K562 (cell line): ENCODE results near the gene CDADC1. TPM values are rescaled to one million over a fixed set of nuclear protein-coding genes. Genes with fewer than 3 reads are reported as not detected.

Experiments
- DMBX1 ChIP-seq: fragments of 250-450 bp; sonication (Bioruptor Pico); IDR thresholded peaks from 2 replicates; pipeline ENCODE4 v1.8.0; 2022; ENCODE audit warnings: inconsistent platforms, mild to moderate bottlenecking, moderate library complexity, borderline replicate concordance
- JUND ChIP-seq, 2 experiments: IDR thresholded peaks; 2 replicates in 1 of 2; 3 replicates in 1 of 2; pipeline ENCODE4 v1.6.1; 2011; ENCODE audit warnings: borderline replicate concordance in 2 of 2, low read depth in 2 of 2, low read length in 2 of 2, improper control_type of control experiment in 1 of 2, missing biosample characterization in 1 of 2, missing genetic modification characterization in 1 of 2, missing genetic modification reagents in 1 of 2
- NFIC ChIP-seq: fragments of 450-650 bp; IDR thresholded peaks from 2 replicates; pipeline ENCODE4 v1.6.1; 2017; ENCODE audit warnings: mild to moderate bottlenecking, inconsistent platforms
- NR1H2 ChIP-seq: sonication (generic); formaldehyde crosslinking; IDR thresholded peaks from 2 replicates; pipeline ENCODE4 v1.4.0; 2020; ENCODE audit warnings: mild to moderate bottlenecking, missing genetic modification reagents
- PPARD ChIP-seq: fragments of 250-450 bp; sonication (Bioruptor Pico); IDR thresholded peaks from 2 replicates; pipeline ENCODE4 v1.8.0; 2022; ENCODE audit warnings: inconsistent platforms, mild to moderate bottlenecking, moderate library complexity
- ZNF239 ChIP-seq: fragments of 250-450 bp; sonication (Bioruptor Pico); IDR thresholded peaks from 2 replicates; pipeline ENCODE4 v1.4.0; 2020; ENCODE audit warnings: mild to moderate bottlenecking
- ZNF431 ChIP-seq: sonication (generic); formaldehyde crosslinking; IDR thresholded peaks from 2 replicates; pipeline ENCODE4 v1.8.0; 2022; ENCODE audit warnings: mild to moderate bottlenecking, missing genetic modification reagents
- ZNF584 ChIP-seq: fragments of 200-800 bp; sonication (Bioruptor generic); IDR thresholded peaks from 2 replicates; pipeline ENCODE4 v1.6.1; 2016; ENCODE audit warnings: low read depth, mild to moderate bottlenecking, missing genetic modification characterization, missing compliant biosample characterization
- polyA plus RNA-seq, 8 experiments: library from polyadenylated mRNA; depleted of rRNA in 4 of 8; stranded (reverse) in 5 of 8; unstranded in 3 of 8; fragments of >200 nt; fragmentation: Nextera tagmentation in 2 of 8; fragmentation: Illumina TruSeq in 1 of 8; extraction: Ambion mirVana in 2 of 8; extraction: Trizol in 1 of 8; gene quantifications; 2 replicates each; pipeline versions ENCODE4 v1.2.1 to v1.2.3, GENCODE V29; 2011 to 2014; ENCODE audit warnings: inconsistent platforms in 1 of 8, missing spikeins in 1 of 8
- total RNA-seq, 7 experiments: library from RNA; depleted of rRNA in 6 of 7; stranded (reverse); fragments of >200 nt in 6 of 7; fragmentation: Illumina TruSeq in 2 of 7; extraction: Trizol in 2 of 7; gene quantifications; 2 replicates each; pipeline versions ENCODE4 v1.2.1 to v1.2.3, GENCODE V29; 2011 to 2021; ENCODE audit warnings: low replicate concordance in 1 of 7
- TF ChIP-seq, protein P1 (sequence below): fragments of 450-650 bp; formaldehyde crosslinking; IDR thresholded peaks from 2 replicates; pipeline ENCODE4 v1.4.0; 2020; ENCODE audit warnings: mild to moderate bottlenecking, mixed read lengths
- TF ChIP-seq, protein P2 (sequence below), 2 experiments: fragments of 450-650 bp in 1 of 2; sonication (generic) in 1 of 2; formaldehyde crosslinking in 1 of 2; IDR thresholded peaks; 2 replicates each; pipeline versions ENCODE4 v1.7.1 to v1.9.0; 2016 to 2022; ENCODE audit warnings: inconsistent platforms in 1 of 2, mild to moderate bottlenecking in 1 of 2, missing genetic modification reagents in 1 of 2

CDADC1 gene
- total and polyA plus RNA-seq, 9 of the 15 experiments (the other 6 are each of a cell fraction or from before 2014, with no cell fraction given) = 4.1 to 11.8 (median 6.3) TPM

DNA sequence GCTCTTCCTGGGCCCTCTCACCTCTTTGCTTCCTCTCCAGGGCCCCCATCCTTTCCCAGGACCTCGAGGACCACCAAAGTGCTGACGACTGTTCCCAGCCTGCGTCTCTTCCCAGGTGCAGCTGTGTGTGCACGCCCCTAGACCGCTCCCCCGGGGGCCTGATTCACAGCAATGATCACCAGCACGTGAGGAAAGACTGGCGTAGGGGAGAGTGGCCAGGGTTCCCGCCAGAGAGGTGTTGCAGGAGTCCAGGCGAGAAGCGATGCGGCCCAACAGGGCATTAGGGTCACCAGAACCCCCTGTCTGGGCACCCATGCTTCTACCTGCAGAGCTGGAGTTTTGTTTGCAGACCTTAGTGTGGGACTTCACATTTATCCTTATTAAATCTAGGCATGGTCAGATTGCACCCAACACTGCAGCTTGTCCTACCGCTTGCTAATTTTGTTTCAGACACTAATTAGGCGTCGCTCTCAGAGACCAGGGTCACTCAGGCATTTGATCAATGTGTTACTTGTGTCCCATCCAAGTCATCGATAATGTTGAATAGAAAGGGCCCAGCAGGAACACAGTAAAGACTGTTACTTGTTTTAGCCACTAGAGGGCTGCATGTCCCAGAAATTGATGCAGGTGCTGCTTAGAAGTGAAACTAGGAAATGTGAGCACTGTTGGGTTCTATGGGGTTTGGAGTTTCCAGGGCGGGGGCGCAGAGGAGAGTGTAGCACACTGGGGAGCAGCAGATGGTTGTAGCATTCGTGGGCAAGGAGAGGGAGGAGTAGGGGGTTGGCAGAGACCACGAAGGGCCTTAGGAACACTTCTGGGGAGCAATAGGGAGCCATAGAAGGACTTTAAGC is 53.2 kb downstream of the CDADC1 start (continued):
- TF ChIP-seq NR1H2 (CRISPR knock-in tag) (no peak), NFIC (no peak), ZNF584 (CRISPR knock-in tag) (no peak), ZNF431 (CRISPR knock-in tag) (no peak), DMBX1 (CRISPR knock-in tag) (no peak), PPARD (CRISPR knock-in tag) (no peak), JUND (IDR thresholded peaks at IDR 0.05; ENCODE audit: borderline replicate concordance, low read depth, low read length) (peak; percentile 24; the same call in 1 of the 2 replicates), JUND (tag; IDR thresholded peaks at IDR 0.05; ENCODE audit: borderline replicate concordance, low read depth, low read length) (no peak; the same call in 2 of the 3 replicates), ZNF239 (CRISPR knock-in tag) (peak; percentile 93)
- TF ChIP-seq, protein P1, sequence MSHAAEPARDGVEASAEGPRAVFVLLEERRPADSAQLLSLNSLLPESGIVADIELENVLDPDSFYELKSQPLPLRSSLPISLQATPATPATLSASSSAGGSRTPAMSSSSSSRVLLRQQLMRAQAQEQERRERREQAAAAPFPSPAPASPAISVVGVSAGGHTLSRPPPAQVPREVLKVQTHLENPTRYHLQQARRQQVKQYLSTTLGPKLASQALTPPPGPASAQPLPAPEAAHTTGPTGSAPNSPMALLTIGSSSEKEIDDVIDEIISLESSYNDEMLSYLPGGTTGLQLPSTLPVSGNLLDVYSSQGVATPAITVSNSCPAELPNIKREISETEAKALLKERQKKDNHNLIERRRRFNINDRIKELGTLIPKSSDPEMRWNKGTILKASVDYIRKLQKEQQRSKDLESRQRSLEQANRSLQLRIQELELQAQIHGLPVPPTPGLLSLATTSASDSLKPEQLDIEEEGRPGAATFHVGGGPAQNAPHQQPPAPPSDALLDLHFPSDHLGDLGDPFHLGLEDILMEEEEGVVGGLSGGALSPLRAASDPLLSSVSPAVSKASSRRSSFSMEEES (CRISPR knock-in tag) = no peak
- TF ChIP-seq, protein P2, sequence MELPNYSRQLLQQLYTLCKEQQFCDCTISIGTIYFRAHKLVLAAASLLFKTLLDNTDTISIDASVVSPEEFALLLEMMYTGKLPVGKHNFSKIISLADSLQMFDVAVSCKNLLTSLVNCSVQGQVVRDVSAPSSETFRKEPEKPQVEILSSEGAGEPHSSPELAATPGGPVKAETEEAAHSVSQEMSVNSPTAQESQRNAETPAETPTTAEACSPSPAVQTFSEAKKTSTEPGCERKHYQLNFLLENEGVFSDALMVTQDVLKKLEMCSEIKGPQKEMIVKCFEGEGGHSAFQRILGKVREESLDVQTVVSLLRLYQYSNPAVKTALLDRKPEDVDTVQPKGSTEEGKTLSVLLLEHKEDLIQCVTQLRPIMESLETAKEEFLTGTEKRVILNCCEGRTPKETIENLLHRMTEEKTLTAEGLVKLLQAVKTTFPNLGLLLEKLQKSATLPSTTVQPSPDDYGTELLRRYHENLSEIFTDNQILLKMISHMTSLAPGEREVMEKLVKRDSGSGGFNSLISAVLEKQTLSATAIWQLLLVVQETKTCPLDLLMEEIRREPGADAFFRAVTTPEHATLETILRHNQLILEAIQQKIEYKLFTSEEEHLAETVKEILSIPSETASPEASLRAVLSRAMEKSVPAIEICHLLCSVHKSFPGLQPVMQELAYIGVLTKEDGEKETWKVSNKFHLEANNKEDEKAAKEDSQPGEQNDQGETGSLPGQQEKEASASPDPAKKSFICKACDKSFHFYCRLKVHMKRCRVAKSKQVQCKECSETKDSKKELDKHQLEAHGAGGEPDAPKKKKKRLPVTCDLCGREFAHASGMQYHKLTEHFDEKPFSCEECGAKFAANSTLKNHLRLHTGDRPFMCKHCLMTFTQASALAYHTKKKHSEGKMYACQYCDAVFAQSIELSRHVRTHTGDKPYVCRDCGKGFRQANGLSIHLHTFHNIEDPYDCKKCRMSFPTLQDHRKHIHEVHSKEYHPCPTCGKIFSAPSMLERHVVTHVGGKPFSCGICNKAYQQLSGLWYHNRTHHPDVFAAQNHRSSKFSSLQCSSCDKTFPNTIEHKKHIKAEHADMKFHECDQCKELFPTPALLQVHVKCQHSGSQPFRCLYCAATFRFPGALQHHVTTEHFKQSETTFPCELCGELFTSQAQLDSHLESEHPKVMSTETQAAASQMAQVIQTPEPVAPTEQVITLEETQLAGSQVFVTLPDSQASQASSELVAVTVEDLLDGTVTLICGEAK (IDR thresholded peaks at IDR 0.05) = no peak
- TF ChIP-seq, protein P2 (CRISPR knock-in tag; IDR thresholded peaks at IDR 0.05) = no peak
